RWPE2 (cell line): Measurements from ENCODE around the gene CXCL3.

Experiments used
- ATAC-seq: fragments of 200-7000 bp; cut with Tn5 transposase; 3 replicates; pipeline ENCODE4 v1.9.1; 2021; ENCODE audit warnings: low read depth
- DNase-seq: peaks from one replicate; pipeline ENCODE4 v3.0.0-alpha.2; 2020; ENCODE audit warnings: low spot score
- H3K27ac ChIP-seq: fragments of 450-650 bp; 2 replicates; pipeline ENCODE4 v1.5.1; 2017; ENCODE audit warnings: mild to moderate bottlenecking; ENCODE audit not compliant: poor library complexity, severe bottlenecking
- H3K27me3 ChIP-seq: fragments of 250-450 bp; sonication (Bioruptor Pico); 2 replicates; pipeline ENCODE4 v1.5.1; 2021; ENCODE audit warnings: mild to moderate bottlenecking, moderate library complexity; ENCODE audit not compliant: insufficient read depth, poor library complexity, severe bottlenecking
- H3K36me3 ChIP-seq: fragments of 250-450 bp; sonication (Bioruptor Pico); 2 replicates; pipeline ENCODE4 v1.5.1; 2020; ENCODE audit warnings: low read depth, mild to moderate bottlenecking, moderate library complexity
- H3K4me1 ChIP-seq: fragments of 250-450 bp; sonication (Bioruptor Pico); 2 replicates; pipeline ENCODE4 v1.5.1; 2021; ENCODE audit warnings: mild to moderate bottlenecking, moderate library complexity; ENCODE audit not compliant: insufficient read depth, poor library complexity, severe bottlenecking
- H3K4me3 ChIP-seq: fragments of 250-450 bp; sonication (Bioruptor Pico); 2 replicates; pipeline ENCODE4 v1.5.1; 2021; ENCODE audit warnings: mild to moderate bottlenecking, moderate library complexity; ENCODE audit not compliant: severe bottlenecking
- H3K9me3 ChIP-seq: fragments of 250-450 bp; sonication (Bioruptor Pico); 2 replicates; pipeline ENCODE4 v1.5.1; 2021; ENCODE audit warnings: mild to moderate bottlenecking, moderate library complexity; ENCODE audit not compliant: severe bottlenecking
- TF ChIP-seq, protein P1 (sequence below): fragments of 450-650 bp; IDR thresholded peaks from one replicate; pipeline ENCODE4 v1.5.1; 2017; ENCODE audit warnings: mild to moderate bottlenecking, moderate library complexity; ENCODE audit not compliant: poor library complexity, severe bottlenecking

CXCL3 gene

DNA sequence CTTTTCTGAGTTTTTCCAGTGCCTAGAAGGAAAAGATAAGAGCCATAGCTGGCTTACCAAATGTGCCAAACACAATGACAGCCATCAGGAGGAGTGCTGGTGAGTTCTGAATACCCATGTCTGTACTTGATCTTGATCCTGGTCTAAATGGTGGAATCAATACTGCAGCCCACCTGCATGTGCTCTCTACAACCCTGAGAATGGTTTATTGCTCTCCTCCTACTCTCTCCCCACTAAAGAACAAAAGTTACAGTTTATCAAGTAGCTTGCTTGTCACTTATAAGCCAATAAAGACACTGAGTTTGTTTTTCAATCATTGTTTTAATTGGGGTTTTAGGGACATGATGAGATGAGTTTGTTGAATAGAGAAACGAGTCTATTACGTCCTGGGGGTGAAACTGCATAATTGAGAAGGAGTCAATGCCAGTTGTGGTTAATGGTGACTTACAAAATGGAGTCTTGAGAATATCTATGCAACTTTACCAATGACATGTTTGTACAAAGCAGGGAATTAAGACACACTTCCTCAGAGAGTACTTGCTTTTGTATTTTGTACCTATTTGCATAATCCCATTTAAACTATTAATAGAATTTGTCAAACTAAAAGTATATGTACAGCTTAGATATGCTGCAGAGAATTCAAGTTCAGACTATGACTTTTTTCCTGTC, 20.8 kb upstream of the CXCL3 start:
- DNase-seq: no peak
- Histone ChIP-seq H3K4me1 (peaks cover 21% of the 10 kb centered on the region), H3K36me3 (no peaks in the 10 kb centered on the region), H3K4me3 (no peak overlapping the region), H3K9me3 (peaks cover 2% of the 10 kb centered on the region), H3K27me3 (no peaks in the 10 kb centered on the region), H3K27ac (no peak overlapping the region)
- TF ChIP-seq, protein P1, sequence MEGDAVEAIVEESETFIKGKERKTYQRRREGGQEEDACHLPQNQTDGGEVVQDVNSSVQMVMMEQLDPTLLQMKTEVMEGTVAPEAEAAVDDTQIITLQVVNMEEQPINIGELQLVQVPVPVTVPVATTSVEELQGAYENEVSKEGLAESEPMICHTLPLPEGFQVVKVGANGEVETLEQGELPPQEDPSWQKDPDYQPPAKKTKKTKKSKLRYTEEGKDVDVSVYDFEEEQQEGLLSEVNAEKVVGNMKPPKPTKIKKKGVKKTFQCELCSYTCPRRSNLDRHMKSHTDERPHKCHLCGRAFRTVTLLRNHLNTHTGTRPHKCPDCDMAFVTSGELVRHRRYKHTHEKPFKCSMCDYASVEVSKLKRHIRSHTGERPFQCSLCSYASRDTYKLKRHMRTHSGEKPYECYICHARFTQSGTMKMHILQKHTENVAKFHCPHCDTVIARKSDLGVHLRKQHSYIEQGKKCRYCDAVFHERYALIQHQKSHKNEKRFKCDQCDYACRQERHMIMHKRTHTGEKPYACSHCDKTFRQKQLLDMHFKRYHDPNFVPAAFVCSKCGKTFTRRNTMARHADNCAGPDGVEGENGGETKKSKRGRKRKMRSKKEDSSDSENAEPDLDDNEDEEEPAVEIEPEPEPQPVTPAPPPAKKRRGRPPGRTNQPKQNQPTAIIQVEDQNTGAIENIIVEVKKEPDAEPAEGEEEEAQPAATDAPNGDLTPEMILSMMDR: no peak
- no peak for ATAC-seq

DNA sequence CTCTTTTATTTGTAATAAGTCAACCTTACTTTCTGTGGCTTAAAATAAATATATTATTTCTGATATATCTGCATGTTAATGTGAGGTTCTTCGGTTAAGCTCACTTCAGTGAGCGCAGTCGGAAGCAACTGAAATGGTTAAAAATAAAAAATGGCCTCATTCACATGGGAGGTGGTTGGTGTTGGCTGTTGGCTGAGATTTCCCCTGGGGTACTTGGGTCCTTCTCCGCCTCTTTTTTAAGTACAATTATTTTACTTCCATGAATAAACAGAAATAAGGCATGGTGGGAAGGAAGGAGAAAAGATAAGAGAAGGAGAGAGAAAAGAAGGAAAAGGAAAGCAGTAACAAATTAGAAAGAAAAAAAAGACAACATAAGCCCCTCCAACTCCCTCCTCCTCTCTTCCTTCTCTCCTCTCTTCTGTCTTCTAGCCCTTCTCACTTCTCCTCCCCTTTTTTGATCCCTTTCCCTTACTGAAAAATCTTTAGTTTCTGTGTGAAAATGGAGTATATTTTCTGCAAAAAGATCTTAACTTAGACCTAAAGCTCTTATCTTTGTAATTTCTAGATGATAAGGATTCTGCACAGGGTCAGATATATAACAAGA, 19.7 kb upstream of the CXCL3 start:
- Histone ChIP-seq H3K4me1 (peaks cover 21% of the 10 kb centered on the region), H3K4me3 (no peak overlapping the region), H3K27me3 (no peaks in the 10 kb centered on the region), H3K27ac (peak overlapping the region; percentile 52), H3K9me3 (peaks cover 2% of the 10 kb centered on the region), H3K36me3 (no peaks in the 10 kb centered on the region)
- DNase-seq (no peak), ATAC-seq (no peak)
- TF ChIP-seq, protein P1: no peak

DNA sequence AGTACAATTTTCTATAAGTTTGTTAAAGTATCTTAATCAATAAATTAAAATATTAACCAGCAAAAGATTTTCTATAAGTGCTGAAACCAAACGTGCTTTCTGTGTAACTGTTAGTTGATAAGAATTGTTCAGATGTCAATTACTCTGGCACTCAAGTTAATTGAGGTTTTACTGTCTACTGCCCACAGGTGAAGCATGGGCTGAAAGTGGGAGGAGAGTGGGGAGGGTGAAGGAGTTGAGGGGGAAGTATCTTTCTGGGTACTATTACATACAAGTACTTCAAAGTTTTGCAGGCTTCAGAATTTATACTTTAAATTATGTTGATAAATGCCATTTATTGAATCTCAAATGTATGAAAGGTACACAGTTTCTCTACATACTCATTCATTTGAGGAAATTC, 19.1 kb upstream of the CXCL3 start:
- Histone ChIP-seq H3K4me1 (peaks cover 21% of the 10 kb centered on the region), H3K27ac (peak overlapping the region; percentile 52), H3K4me3 (no peak overlapping the region), H3K36me3 (no peaks in the 10 kb centered on the region), H3K27me3 (no peaks in the 10 kb centered on the region), H3K9me3 (peaks cover 2% of the 10 kb centered on the region)
- no peak for DNase-seq
- TF ChIP-seq, protein P1: no peak
- ATAC-seq: no peak

DNA sequence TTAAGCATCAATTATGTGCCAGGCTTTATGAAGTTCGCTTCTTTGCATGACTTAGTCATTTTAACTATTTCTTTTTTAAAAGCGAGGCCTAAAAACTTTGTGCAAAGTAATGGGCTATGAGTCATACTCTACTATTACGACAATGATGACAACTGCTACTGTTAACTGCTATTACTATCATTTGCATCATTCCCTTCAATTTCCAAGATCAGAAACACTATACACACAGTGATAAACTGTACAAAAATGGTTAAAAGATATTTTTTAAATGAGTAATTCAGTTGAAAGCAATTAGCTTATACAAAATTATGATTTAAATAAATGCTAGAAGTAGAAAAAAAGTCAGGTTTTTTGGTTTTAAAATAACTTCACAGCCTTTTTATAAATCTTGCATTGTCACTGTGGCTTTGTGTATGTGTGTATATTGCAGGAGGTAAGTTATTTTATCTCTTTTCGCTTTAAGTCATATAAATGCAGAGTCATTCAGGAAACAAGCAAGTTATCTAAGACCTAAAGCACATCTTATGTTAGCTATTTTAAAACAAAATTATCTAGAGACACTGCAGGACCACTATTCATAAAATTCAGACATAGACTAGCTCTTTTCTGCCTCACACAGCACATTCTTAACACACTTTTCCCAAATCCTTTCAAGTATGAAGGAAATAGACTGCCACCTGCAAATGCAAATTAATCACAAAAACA, 18.5 kb upstream of the CXCL3 start:
- Histone ChIP-seq H3K4me3 (no peak overlapping the region), H3K36me3 (no peaks in the 10 kb centered on the region), H3K9me3 (peaks cover 2% of the 10 kb centered on the region), H3K4me1 (peaks cover 21% of the 10 kb centered on the region), H3K27me3 (no peaks in the 10 kb centered on the region), H3K27ac (peak overlapping the region; percentile 52)
- no peak for DNase-seq
- TF ChIP-seq, protein P1: no peak
- ATAC-seq: peak; percentile 73
